NCI-H2171 (cell line): ENCODE data around the gene PGBD5.
"Not testable (repeated sequence)": the region's sequence is repeated elsewhere in the genome, so short reads cannot be mapped to it uniquely, and the experiment has no call there.

ENCODE experiments used
- DNase-seq: peaks from one replicate; lab custom pipeline; 2025; lab: John Stamatoyannopoulos, UW

Gene PGBD5

DNA sequence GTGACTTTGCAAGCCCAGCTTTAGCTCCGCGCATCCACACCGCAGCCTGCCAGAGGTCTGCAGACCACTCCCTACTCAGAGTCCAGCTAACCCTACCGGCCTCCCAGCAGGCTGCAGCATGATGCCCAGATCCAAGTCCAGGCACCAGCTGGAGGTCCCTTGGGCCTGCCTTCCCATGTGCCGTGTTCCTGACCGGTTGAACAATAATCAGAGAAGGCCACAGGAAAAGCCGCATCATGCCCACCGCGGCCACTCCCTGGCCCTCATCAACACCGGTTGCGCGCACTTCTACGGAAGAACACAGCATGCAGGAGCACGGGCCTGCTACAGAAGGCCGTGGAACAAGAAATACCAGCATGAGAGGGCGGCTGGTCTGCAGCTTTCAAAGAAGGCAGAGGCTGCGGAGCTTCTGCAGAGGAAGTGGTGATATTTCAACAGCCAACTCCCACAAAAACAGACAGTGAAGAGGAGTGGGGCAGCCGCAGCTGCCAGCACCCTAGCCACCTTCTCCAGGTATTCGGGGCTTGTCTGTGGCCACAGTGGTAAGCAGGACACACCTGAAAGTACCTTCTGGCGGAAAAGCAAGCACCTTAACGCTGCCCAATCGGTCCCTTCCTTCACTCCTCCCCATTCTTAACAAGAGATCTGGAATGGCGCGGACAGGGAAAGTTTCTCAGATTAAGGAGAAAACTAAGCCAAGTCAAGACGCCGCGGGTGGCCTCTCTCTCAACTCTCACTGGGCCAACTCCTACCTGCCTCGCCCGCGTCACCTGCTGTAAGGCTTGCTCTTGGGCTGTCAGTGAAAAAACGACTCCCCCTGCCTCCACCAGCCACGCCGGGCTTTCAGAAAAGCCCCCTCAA, 1.5 kb downstream of the PGBD5 start:
- DNase-seq: no peak

DNA sequence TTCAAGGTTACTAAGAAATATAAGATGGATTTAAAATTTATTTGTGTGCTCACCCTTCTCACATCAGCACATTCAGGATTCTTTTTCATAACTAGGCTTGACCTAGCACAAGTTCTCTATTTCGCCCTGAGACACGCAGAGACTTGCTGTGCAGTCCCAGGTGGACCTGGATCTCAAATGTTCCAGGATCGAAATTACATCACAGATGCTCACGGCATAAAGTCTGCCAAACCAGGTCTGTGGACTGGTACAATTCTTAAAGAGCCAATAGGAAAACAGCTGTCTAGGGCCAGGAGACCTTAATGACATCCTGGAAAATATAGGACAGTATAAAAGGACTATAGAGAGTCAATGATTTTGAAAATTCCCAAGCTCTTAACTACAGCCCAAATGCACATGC, 2.2 kb downstream of the PGBD5 start:
- DNase-seq: peak; percentile 17

DNA sequence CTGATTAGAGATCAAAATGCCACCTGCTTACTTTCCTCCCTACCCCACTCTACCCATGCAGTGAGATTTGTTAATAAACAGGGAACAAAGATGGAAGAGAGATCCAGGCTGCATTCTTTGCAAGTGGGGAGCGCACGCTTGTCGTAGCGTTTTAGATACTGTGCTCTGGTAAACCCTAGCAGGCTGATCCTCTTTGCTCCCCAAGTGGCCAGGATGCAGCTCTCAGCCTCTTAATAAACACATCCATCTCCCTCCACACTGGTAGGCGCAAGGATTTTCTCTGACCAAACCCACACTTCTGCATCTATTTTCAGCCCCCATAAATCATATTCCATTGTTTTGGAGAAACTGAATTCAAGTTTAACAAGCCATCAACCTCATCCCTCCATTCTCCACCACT, 2.9 kb downstream of the PGBD5 start:
- DNase-seq: no peak

DNA sequence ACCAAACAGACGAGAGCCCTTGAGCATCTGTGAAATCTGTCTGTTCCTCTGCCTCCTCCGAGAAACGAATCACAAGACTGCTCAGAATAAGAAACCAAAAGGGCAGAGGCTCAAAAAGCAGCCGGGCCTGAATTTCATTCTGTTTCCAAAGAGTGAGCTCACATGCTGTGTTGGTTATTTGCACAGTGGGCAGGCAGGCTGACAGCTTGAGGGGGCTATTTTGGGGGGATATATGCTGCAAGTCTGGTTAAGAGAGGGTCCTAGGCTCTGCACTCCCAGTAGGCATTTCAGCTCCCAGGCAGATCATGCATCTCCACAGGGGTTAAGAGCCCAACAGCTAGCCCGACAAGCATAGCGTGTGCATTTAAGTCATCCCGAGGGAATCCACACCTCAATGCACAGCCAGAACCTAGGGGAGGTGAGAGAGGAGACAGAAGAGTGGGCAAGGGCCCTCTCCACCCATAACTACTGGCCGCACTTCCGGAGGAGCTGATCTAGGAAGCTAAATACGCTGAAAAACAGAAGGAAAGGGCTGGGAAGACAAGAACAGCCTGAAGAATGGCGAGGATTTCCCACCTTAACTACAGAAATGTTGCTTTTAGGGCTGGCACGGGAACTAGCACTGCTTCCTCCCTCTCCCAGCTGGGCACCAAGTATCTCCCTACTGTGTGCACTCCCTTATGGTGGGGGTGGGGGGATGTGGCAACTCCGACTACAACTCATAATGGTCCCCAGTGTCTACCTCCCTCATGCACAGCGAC, 3.7 kb downstream of the PGBD5 start:
- peak; percentile 50 for DNase-seq

DNA sequence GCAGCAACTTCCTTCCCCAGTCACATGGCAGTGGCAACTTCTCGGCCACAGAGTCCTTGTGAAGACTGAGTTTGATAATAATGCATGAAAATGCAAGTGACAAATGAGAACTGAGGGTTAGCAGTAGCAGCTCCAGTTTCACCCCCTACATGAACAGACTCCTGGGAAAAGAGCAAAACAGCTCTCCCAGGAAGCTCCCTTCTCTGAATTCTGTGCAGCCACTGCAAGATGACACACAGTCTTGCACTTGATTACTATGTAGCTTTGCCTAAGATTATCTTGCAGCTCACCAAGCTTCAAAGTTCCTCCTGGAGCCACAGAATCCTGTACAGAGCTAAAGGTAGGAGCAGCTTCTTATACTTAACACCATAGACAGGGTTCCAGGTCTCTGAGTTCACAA, 4.7 kb downstream of the PGBD5 start:
- no peak for DNase-seq

DNA sequence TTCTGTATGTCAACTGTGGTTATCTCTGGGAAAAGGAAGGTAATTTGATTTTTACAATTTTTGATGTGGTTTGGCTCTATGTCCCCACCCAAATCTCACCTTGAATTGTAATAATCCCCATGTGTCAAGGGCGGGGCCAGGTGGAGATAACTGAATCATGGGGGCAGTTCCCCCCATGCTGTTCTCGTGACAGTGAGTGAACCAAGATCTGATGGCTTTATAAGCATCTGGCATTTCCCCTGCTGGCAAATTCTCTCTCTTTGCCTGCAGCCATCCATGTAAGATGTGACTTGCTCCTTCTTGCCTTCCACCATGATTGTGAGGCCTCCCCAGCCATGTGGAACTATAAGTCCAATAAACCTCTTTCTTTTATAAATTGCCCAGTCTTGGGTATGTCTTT, 5.8 kb downstream of the PGBD5 start:
- DNase-seq: not testable (repeated sequence)

DNA sequence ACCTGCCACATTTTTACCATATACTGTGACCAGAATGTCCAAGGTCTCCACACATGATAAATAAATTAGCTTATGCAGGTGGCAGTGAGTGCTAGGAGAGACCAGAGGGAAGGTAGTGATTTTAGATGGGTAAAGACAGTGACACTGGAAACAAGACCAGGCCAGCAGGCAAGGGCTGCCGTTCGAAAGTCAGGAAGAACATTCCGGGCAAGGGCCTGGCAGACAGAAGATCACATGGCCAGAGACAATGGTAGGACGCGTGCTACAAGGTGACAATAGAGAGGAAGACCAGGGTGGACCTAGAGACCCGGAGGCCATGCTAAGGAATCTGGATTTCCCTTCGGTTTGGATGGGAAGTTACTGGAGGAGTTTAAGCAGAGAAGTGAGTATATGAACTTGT, 9.7 kb downstream of the PGBD5 start:
- no peak for DNase-seq

DNA sequence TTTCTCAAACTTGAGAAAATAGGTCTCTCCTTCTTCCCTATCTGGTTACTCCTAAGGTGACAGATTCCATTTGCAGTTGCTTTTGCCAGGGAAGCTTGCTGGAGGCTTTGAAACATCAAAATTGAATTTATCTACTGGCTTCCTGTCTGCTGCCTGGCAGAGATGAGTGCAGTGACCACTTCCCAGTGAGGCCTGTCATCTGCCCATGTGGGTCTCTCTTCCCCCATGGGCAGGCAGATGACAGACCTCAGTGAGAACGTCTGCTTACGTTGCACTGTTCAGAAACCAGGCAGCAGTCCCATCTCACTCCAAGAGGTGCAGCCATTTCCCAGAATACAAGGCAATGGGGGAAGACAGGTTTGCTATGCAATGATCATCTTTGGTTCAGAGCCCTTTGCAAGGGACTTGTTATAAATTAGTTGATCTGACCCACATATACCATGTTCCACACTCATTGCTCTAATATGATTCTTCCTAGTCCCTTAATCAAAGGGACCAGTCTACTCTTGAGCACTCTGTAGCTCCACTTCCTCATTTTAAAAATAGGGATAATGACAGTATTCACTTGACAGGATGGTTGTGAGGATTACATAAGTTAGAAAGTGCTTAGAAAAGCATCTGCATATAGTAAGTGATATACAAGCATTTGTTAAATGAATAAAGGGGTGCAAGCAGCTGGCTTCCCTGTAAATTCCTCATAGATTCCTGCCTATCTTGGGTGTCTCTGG, 10.6 kb downstream of the PGBD5 start:
- no peak for DNase-seq

DNA sequence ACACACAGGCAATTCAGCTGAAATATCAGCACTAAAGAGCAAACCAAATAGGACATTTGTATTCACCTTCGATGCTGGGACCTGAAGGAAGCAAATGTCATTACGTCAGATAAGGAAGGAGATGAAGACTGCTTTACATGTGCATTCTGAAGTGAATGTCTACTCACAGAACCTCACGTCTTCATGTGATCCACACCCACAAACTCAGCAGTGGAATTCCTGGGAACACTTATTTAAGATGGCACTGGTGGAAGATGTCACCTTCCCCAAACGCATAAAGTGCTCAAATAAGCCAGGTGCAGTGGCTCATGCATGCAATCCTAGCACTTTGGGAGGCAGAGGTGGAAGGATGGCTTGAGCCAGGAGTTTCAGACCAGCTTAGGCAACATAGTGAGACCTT, 11.4 kb downstream of the PGBD5 start:
- no peak for DNase-seq

DNA sequence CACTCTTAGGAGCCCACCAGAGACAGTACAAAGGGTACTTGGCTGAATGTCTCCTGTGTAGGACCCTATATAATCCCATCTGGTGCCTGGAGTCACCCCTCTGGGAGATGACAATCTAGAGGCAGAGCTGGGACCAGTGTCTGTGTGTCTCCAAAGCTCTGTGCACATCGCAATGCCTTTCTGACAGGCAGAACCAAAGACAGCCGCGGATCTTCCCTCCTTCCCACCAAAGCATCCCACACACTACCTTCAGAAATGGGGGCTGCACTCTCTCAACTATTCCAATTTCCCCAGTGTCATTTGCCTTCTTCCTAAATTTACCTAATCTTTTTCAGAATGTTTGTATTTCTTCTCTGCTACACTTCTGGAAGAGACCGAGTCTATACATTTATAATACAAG, 12.0 kb downstream of the PGBD5 start:
- DNase-seq: no peak

DNA sequence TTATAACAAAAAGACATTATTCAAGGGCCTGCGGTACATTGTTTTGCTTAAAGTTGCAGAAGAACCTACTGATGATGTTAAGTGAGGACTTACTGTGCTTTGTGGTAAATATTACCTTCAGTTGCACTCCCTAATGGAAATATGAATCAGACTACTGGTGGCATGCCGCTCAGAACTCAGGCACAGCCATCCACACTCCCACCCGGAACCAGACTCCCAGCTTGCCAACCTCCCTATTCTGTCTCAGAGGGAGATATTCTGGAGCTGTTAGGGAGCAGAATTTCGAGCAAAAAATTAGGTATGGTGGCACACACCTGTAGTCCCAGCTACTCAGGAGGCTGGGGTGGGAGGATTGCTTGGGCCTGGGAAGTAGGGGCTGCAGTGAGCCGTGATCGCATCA, 13.1 kb downstream of the PGBD5 start:
- no peak for DNase-seq

DNA sequence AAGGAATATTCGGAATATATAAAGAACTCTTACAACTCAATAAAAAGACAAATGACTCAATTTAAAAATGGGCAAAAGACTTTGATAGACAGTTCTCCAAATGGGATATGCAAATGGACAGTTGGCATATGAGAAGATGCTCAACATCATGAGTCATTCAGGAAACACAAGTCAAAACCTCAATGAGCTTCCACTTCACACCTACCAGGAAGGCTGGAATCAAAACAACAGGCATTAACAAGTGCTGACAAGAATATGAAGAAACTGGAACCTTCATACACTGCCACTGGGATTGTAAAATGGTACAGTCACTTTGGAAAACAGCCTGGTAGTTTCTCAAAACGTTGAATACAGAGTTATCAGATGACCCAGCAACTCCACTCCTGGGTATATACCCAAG, 17.2 kb downstream of the PGBD5 start:
- DNase-seq: no peak

DNA sequence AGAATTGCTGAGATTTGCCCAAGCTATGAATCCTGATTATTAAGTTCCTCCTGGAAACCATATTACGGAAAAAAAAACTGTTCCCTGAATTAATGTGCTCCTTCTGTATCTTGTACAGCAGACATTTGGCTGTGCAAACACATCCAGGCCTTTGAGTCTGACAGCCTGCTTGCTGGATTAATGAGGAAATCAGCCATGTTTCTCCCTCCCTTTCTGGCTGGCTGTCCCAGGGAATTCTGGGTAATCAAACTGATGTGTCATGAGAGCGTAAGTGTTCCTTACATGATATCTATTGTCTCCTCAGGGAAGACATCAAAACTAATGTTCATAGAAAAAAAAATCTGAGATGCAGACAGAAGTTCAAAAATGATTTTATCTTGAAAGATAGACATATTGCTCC, 18.8 kb downstream of the PGBD5 start:
- DNase-seq: no peak

DNA sequence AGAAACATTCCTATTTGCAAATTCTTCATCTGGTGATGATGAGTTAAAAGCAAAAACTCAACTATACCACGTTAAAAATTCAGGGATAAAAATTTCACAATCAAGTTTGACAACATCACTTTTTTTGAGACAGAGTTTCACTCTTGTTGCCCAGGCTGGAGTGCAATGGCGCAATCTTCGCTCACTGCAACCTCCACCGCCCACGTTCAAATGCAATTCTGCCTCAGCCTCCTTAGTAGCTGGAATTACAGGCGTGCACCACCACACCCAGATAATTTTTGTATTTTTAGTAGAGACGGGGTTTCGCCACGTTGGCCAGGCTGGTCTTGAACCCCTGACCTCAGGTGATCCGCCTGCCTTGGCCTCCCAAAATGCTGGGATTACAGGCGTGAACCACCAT, 19.4 kb downstream of the PGBD5 start:
- not testable (repeated sequence) for DNase-seq

DNA sequence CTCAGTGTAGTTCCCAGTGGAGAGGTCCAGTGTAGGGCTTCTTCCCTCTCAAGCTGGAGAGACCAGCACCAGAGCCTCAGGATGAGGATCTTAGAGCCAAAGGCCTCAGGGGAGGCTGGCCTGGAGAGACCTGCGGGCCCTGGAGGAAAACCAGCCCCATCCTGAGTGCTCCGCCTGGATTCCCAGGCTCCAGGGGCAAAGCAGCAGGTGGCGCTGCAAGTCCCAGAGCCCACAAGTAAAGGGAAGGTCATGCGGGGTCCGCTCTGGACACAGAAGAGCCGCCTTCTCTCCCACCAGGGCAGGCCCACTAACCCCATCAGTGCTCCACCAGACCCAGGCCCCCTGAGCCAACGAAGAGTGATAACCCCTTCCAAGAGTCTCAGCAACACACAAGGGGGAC, 22.7 kb downstream of the PGBD5 start:
- DNase-seq: no peak

DNA sequence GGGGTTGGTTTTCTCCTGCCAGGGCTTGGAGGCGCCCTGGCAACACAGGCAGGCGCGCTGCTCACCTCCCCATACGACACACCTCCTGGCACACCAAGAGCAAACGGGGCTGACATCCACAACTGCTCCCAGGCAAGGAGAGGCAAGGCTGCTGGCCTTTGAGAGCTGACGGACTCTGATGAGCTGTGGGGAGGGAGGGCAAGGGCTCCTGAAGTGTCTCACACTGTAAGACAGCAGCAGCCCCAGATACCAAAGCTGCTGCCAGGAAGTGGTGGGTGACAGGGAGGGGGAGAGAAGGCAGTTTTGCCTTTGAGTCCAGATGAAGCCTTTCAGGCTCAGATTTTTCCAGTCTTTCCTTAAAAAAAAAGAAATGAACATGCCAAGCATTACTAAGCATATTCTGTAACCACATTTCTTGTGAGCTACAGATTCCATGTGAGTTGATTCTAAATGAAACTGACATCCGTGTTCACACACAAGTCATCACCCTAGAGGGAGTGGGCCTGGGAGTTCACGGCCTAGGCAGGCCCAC, 24.3 kb downstream of the PGBD5 start:
- DNase-seq: no peak

DNA sequence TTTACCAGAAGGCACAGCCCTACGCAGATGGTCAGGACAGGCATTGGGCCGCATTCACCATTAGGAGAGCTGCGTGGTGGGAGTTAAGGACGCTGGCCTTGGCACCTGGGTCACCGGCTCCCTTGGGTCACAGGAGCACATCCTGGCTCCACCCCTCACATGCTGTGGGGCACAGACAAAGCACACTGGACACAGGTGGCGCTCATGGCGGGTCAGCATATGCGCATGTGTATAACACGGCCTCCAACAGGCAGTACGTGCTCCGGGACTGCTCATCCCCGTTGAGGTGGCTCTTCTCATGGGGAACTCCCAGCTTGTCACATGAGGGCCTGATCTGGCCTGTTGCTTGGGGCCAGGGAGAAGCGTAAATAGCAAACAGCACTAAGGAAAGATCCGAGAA, 25.0 kb downstream of the PGBD5 start:
- DNase-seq: no peak

DNA sequence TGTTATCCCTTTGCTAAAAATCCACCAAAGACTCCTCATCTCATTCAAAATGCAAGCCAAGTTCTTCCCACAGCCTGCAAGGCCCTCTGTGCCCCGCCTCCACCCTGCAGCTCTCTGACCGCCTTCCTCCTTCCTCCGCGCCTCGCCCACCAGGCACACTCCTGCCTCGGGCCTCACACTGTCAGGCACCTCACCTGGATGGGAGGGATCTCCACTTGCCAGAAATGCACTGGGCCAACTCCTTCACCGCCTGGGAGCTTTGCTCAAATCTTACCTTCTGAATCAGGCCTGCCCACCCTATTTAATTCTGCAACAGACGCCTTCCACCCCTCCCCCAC, 26.2 kb downstream of the PGBD5 start:
- DNase-seq: no peak

DNA sequence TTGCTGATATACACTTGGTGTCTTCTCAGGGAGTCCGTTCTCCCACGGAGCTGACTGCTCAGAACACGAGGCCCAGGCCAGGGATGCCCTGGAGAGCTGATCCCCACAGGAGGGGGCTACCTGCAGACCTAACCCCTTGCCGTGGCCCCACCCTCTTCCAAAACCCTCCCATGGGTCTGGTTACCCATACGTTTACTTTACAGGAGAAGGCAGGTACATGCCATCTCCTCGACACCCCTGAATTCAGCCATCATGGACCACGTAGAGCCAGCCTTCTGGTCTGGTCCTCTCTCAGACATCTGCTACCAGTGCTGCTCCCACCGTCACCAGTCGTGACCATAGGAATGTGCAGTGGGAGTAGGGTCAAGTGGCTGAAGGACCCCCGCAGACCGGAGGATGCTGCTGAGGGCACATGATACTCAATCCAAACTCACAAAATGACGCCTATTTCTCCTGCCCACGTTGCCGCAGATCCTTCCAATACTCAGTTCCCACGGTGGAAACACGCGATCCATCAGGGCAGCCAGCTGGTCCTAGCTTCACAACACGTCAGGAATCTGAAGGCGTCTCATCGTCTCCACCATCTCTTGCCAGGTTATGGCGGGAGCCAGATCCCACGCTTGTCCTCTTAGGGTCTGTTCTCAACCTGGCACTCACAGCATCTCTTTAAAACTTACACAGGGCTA, 26.7 kb downstream of the PGBD5 start:
- DNase-seq: no peak

DNA sequence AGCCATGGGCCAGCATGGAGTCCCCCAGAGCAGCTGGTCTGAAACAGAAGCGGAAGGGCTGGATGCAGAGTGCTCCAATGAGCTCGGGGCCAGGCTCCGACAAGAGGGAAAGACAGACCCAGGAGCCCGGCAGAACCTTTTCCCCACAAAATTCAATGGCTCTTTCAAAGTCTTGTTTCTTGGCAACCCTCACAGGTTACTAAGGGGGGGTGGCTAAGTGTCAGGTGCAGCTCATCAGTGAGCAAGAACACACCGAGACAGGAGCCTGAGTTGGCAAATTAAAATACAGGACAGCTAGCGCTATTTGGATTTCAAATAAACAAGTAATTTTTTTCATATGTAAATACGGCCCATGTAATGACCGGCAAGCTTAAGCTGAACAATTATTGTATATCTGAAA, 27.3 kb downstream of the PGBD5 start:
- DNase-seq: no peak

DNA sequence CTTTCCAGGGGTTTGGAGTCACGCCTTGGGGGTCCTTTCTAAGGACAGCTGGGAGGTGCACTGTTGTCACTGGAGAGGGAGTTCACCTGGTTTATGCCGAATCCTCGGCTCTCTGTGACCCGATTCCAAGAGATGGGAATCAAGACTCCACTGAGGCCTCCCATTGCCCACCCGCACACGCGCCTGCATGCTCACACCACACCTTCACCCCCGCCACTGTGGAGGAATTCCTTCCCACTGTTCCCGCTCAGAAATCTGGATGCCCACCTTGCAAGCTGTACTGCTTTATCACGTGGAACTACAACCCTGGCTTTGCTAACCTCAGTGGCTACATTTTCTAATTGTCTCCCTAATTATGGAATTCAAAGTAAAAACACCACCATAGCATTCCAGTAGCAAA, 29.2 kb downstream of the PGBD5 start:
- DNase-seq: no peak

DNA sequence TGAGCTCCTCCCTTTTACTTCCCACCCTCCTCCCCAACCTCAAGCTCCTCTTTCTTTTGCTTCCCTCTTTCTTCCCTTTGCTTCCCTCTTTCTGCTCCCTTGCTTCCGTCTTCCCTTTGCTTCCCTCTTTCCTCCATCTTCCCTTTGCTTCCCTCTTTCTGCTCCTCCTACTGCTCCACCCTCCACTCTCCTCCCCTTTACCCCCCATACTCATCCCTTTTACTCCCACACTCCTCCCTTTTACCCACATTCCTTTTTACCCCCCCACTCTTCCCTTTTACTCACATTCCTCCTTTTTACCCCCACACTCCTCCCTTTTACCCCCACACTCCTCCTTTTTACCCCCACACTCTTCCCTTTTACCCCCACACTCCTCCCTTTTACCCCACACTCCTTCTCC, 30.2 kb downstream of the PGBD5 start:
- no peak for DNase-seq
